PC-9 (cell line): ENCODE data around the gene SETBP1. TPM values are rescaled to one million over a fixed set of nuclear protein-coding genes. Genes with fewer than 3 reads are reported as not detected.

Experiments used
- BruUV-seq: library from RNA; stranded (reverse); fragments of 400-500 nt; replicated peaks from 2 replicates; lab custom pipeline; 2021; lab: Mats Ljungman, UMichigan
- CTCF ChIA-PET: fragments of 300-600 bp; sonication (Branson Sonifier 250); formaldehyde crosslinking; loops from one replicate; lab custom pipeline; 2022; ENCODE audit warnings: antibody characterized with exemption; lab: Charles Lee
- POLR2A ChIA-PET: fragments of 300-600 bp; sonication (Branson Sonifier 250); formaldehyde crosslinking; loops from one replicate; lab custom pipeline; 2022; ENCODE audit warnings: antibody characterized with exemption; ENCODE audit not compliant: unreplicated experiment; lab: Charles Lee
- DNase-seq, 2 experiments: peaks; one replicate each; pipeline versions ENCODE4 v3.0.0 to v3.0.0-alpha.2; 2015 to 2022; ENCODE audit warnings: mixed read lengths in 1 of 2
- H2AFZ ChIP-seq: fragments of 200-600 bp; sonication (generic); 2 replicates; pipeline ENCODE4 v1.8.1; 2017; ENCODE audit warnings: antibody characterized with exemption
- H3F3A ChIP-seq: fragments of 200-600 bp; sonication (generic); 2 replicates; pipeline ENCODE4 v1.8.1; 2017; ENCODE audit warnings: antibody characterized with exemption, mild to moderate bottlenecking, low read depth; ENCODE audit not compliant: insufficient read depth
- H3K27ac ChIP-seq: fragments of 200-600 bp; sonication (generic); 2 replicates; pipeline ENCODE4 v1.6.1; 2016; ENCODE audit warnings: mixed run types
- H3K27me3 ChIP-seq: fragments of 200-600 bp; sonication (generic); 2 replicates; pipeline ENCODE4 v1.6.1; 2016; ENCODE audit warnings: low read depth, mixed run types; ENCODE audit not compliant: insufficient read depth
- H3K36me3 ChIP-seq: fragments of 200-600 bp; sonication (generic); 2 replicates; pipeline ENCODE4 v1.6.1; 2016; ENCODE audit warnings: low read depth, mixed run types
- H3K4me1 ChIP-seq: fragments of 200-600 bp; sonication (generic); replicated peaks from 2 replicates; pipeline ENCODE4 v1.6.1; 2016; ENCODE audit warnings: mixed run types; ENCODE audit not compliant: insufficient read depth
- H3K4me2 ChIP-seq: fragments of 200-600 bp; sonication (generic); 2 replicates; pipeline ENCODE4 v1.6.1; 2017; ENCODE audit warnings: mixed run types
- H3K4me3 ChIP-seq: fragments of 200-600 bp; sonication (generic); 2 replicates; pipeline ENCODE4 v1.6.1; 2016; ENCODE audit warnings: mixed run types
- H3K79me2 ChIP-seq: fragments of 200-600 bp; sonication (generic); 2 replicates; pipeline ENCODE4 v1.6.1; 2017; ENCODE audit warnings: low read depth, mixed run types
- H3K9me2 ChIP-seq: fragments of 200-600 bp; sonication (generic); 2 replicates; pipeline ENCODE4 v1.8.1; 2017; ENCODE audit warnings: mild to moderate bottlenecking; ENCODE audit not compliant: insufficient read depth
- H3K9me3 ChIP-seq: fragments of 200-600 bp; sonication (generic); 2 replicates; pipeline ENCODE4 v1.8.1; 2016; ENCODE audit warnings: low read depth; ENCODE audit not compliant: insufficient read depth
- H4K20me1 ChIP-seq: fragments of 200-600 bp; sonication (generic); 2 replicates; pipeline ENCODE4 v1.8.1; 2017; ENCODE audit not compliant: insufficient read depth
- EZH2 ChIP-seq: fragments of 200-600 bp; sonication (generic); IDR thresholded peaks from 2 replicates; pipeline ENCODE4 v1.8.0; 2017; ENCODE audit warnings: antibody characterized with exemption, low read depth
- intact Hi-C: fragments of 100-400 bp; cut with micrococcal nuclease; formaldehyde crosslinking; loops from one replicate; pipeline ENCODE4 v1.10.0; 2022; ENCODE audit not compliant: unreplicated experiment
- total RNA-seq: library from RNA; stranded (reverse); gene quantifications from 2 replicates; pipeline ENCODE4 v1.2.3, GENCODE V29; 2021
- TF ChIP-seq, protein P1 (sequence below): fragments of 200-600 bp; sonication (generic); conservative IDR thresholded peaks from 2 replicates; pipeline ENCODE4 v1.6.1; 2017; ENCODE audit warnings: mixed run types, antibody characterized with exemption, mild to moderate bottlenecking, moderate library complexity

The SETBP1 gene
- total RNA-seq, 1 experiment from 2014 or later = 9.0 TPM

DNA sequence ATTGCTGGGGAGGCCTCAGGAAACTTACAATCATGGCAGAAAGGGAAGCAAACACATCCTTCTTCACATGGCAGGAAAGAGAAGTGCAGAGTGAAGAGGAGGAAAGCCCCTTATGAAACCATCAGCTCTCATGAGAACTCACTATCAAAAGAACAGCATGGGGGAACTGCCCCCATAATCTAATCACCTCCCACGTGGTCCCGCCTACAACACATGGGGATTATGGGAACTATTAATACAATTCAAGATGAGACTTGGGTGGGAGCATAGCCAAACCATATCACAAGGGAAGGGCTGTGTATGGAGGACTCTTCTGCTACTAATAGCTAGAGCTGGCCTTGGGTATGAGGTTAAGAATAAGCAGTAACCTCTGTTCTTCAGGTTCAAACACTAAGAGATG lies 8.8 kb upstream of the SETBP1 start:
- no peaks in the 10 kb centered on the region for H3K9me2 ChIP-seq
- no peaks in the 10 kb centered on the region for H3K27me3 ChIP-seq
- no peaks in the 10 kb centered on the region for H4K20me1 ChIP-seq
- H3K36me3 ChIP-seq = no peaks in the 10 kb centered on the region
- DNase-seq = no peak
- H3K79me2 ChIP-seq = no peaks in the 10 kb centered on the region
- H3K4me2 ChIP-seq = peak overlapping the region; percentile 18; the same call in 1 of the 2 replicates
- H3K4me1 ChIP-seq = peaks cover 12% of the 10 kb centered on the region
- H3F3A ChIP-seq = no peaks in the 10 kb centered on the region
- POLR2A ChIA-PET = interaction anchor here (1.1 kb wide), 1 partner anchor 107 kb away, joined by 8 read pairs; no protein-coding TSS in a partner anchor
- CTCF ChIA-PET = no interaction called here
- BruUV-seq = no TSS peak
- no peak for TF ChIP-seq EZH2
- TF ChIP-seq, protein P1, sequence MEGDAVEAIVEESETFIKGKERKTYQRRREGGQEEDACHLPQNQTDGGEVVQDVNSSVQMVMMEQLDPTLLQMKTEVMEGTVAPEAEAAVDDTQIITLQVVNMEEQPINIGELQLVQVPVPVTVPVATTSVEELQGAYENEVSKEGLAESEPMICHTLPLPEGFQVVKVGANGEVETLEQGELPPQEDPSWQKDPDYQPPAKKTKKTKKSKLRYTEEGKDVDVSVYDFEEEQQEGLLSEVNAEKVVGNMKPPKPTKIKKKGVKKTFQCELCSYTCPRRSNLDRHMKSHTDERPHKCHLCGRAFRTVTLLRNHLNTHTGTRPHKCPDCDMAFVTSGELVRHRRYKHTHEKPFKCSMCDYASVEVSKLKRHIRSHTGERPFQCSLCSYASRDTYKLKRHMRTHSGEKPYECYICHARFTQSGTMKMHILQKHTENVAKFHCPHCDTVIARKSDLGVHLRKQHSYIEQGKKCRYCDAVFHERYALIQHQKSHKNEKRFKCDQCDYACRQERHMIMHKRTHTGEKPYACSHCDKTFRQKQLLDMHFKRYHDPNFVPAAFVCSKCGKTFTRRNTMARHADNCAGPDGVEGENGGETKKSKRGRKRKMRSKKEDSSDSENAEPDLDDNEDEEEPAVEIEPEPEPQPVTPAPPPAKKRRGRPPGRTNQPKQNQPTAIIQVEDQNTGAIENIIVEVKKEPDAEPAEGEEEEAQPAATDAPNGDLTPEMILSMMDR = no peak
- no peak overlapping the region for H3K27ac ChIP-seq
- no peaks in the 10 kb centered on the region for H3K9me3 ChIP-seq
- H2AFZ ChIP-seq = no peak overlapping the region
- intact Hi-C loops = loop anchor here (2.0 to 10.0 kb wide), 2 partner anchors 69 to 537 kb away; no protein-coding TSS in a partner anchor
- no peak overlapping the region for H3K4me3 ChIP-seq

DNA sequence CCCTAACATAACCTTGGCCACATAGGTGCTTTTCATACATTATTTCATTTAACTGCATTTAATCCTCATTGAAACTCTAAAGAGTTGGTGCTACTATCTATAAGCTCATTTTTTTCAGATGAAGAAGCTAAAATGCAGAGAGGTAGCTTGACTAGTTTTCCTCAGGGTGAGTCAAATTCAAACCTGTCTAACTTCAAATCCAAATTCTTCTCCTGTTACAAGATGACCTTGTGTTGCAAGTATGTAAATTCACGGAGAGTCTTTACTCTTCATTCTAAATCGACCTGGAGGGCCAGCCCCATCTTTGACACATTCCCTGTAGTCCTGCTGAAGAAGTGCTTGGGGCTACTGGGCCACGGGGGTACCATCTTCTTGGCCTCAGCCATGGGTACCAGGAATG lies 8.2 kb upstream of the SETBP1 start:
- no peaks in the 10 kb centered on the region for H3K36me3 ChIP-seq
- no peaks in the 10 kb centered on the region for H4K20me1 ChIP-seq
- H2AFZ ChIP-seq = 0 out of 2 replicates have a peak overlapping the region, but pooled peaks have one; percentile 55
- no peaks in the 10 kb centered on the region for H3K9me2 ChIP-seq
- H3F3A ChIP-seq = no peaks in the 10 kb centered on the region
- intact Hi-C loops = loop anchor here (2.0 to 10.0 kb wide), 2 partner anchors 70 to 538 kb away; no protein-coding TSS in a partner anchor
- DNase-seq = peak in 1 of 2 experiments; percentile 75
- ChIA-PET CTCF (no interaction called here), POLR2A (interaction anchor here (1.1 kb wide), 1 partner anchor 107 kb away, joined by 8 read pairs; no protein-coding TSS in a partner anchor)
- no peaks in the 10 kb centered on the region for H3K79me2 ChIP-seq
- no peaks in the 10 kb centered on the region for H3K9me3 ChIP-seq
- BruUV-seq = no TSS peak
- TF ChIP-seq EZH2 = no peak
- TF ChIP-seq, protein P1 = no peak
- peaks cover 12% of the 10 kb centered on the region for H3K4me1 ChIP-seq
- H3K4me2 ChIP-seq = peak overlapping the region; percentile 23
- no peaks in the 10 kb centered on the region for H3K27me3 ChIP-seq
- no peak overlapping the region for H3K27ac ChIP-seq
- H3K4me3 ChIP-seq = no peak overlapping the region

DNA sequence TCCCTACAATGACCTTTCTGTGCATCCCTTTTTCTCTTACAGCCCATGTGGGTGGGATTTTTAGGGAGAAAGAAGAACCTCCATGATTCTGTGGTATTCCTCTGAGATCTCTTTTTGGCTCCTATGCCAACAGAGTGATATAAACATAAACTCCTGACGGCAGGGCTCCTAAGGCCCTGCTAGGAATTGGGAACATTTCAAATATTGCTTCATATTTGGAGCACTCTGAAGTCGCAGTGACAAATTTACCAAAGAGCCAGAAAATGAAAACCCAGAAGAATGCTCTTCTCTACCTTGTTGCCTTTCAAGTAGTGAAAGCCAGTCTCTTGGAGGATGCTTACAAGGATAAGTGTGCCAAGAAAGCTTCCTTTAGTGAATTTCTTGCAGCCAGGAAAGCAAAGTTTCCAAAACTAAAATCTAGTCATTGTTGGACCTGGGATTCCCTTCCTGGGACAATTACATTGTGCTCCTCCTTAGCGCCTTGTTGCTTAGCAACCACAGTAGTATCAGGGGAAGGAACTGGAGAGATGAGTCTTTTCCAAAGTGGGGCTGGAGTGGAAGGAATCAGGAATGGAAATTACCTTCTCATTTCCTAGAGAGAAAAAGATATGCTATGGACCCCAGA lies 7.3 kb upstream of the SETBP1 start:
- BruUV-seq = no TSS peak
- intact Hi-C loops = loop anchor here (2.0 to 10.0 kb wide), 2 partner anchors 71 to 539 kb away; no protein-coding TSS in a partner anchor
- CTCF ChIA-PET = no interaction called here

More for the DNA sequence above, 7.3 kb upstream of the SETBP1 start:
- Histone ChIP-seq H3K4me3 (no peak overlapping the region), H3K4me2 (no peak overlapping the region), H3K4me1 (peaks cover 13% of the 10 kb centered on the region), H3K79me2 (no peaks in the 10 kb centered on the region), H3K36me3 (no peaks in the 10 kb centered on the region), H3F3A (no peaks in the 10 kb centered on the region), H2AFZ (no peak overlapping the region), H3K27me3 (no peaks in the 10 kb centered on the region), H3K9me3 (no peaks in the 10 kb centered on the region), H3K27ac (no peak overlapping the region), H3K9me2 (no peaks in the 10 kb centered on the region), H4K20me1 (no peaks in the 10 kb centered on the region)
- POLR2A ChIA-PET = no interaction called here
- DNase-seq = no peak
- TF ChIP-seq, protein P1 = no peak
- TF ChIP-seq EZH2 = no peak
